GM15510 (cell line): ENCODE data around the gene AGAP3.

Experiments used
- POLR2A ChIP-seq: IDR thresholded peaks from 3 replicates; pipeline ENCODE4 v1.6.1; 2011; ENCODE audit warnings: borderline replicate concordance; ENCODE audit not compliant: insufficient read length; ENCODE audit errors: extremely low read depth

The AGAP3 gene

GRCh38 chr7:151187409-151188251 lies 101.4 kb downstream of the AGAP3 start:
- no peak for TF ChIP-seq POLR2A

- TF ChIP-seq POLR2A: no peak
Measured at GRCh38 chr7:151188252-151188542, 101.9 kb downstream of the AGAP3 start.

- TF ChIP-seq POLR2A: no peak
Measured at GRCh38 chr7:151189038-151189437, 102.8 kb downstream of the AGAP3 start.

- no peak for TF ChIP-seq POLR2A
Measured at GRCh38 chr7:151191544-151191943, 105.3 kb downstream of the AGAP3 start.

- no peak for TF ChIP-seq POLR2A
Measured at GRCh38 chr7:151192002-151192539, 105.8 kb downstream of the AGAP3 start.

- no peak for TF ChIP-seq POLR2A
Measured at GRCh38 chr7:151193203-151193978, 107.1 kb downstream of the AGAP3 start.
